ENCODE measurements around the gene DNAH6. TPM values are rescaled to one million over a fixed set of nuclear protein-coding genes. Genes with fewer than 3 reads are reported as not detected.

DNAH6 gene
- polyA plus RNA-seq, 3 donors from 2014 or later, result 0.07 TPM; not detected in 2

DNA sequence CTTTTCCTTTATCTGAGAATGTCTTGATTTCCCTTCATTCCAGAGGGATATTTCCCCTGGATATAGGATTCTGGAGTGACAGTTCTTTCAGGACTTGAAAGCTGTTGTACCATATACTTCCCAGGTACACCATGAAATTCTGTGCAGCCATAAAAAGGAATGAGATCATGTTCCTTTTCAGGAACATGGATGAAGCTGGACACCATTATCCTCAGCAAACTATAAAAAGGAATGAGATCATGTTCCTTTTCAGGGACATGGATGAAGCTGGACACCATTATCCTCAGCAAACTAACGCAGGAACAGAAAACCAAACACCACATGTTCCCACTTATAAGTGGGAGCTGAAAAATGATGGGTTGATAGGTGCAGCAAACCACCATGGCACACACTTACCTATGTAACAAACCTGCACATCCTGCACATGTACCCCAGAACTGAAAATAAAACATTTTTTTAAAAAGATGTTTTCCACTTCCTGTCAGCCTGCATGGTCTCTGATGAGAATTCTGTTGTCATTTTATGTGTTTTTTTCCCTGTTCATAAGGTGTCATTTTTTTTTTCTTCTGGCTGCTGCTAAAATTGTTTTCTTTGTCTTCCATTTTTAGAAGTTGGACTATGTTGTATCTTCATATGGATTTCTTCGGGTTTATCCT lies 133.3 kb downstream of the DNAH6 start:
- Mint-ChIP-seq H3K27me3 (ENCODE audit: low read depth in 3 of 3) (peaks cover 0 to 2% (median 0%) of the 10 kb centered on the region in 3 donors), H3K36me3 (peaks cover 0 to 3% (median 2%) of the 10 kb centered on the region in 3 donors), H3K27ac (peak overlapping the region; percentile 17 to 63 (median 36)), H3K9me3 (no peaks in the 10 kb centered on the region), H3K4me1 (peaks cover 56 to 64% of the 10 kb centered on the region in 2 donors), H3K4me3 (peak overlapping the region in 4 of 5 donors; percentile 9 to 67 (median 29))
- DNase-seq, result no peak

DNA sequence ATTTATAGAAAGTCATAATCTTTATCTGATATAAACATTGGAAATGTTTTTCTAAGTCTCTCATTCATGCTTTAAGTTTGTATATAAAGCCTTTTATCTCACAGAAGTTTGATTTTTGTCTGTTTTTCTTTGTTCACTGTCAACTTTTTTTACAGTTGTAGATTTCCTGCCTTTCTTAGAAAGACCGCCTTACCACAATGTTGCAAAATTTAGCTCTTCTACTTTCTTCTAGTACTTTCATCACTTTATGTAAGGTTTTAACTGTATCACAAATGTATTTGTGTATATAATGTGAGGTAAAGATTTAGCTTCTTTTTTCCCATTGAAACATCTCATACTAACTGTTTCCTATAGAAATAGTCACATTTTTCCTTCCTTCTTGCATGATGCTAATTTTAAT lies 136.1 kb downstream of the DNAH6 start:
- no peaks in the 10 kb centered on the region for H3K36me3 Mint-ChIP-seq
- peaks cover 0 to 5% (median 0%) of the 10 kb centered on the region in 6 donors for H3K9me3 Mint-ChIP-seq
- H3K27ac Mint-ChIP-seq, result peak overlapping the region in 3 of 6 donors; percentile 6 to 59 (median 18)
- no peak for DNase-seq
- peaks cover 0 to 3% (median 2%) of the 10 kb centered on the region in 3 donors for H3K27me3 Mint-ChIP-seq (ENCODE audit: low read depth in 3 of 3)
- H3K4me1 Mint-ChIP-seq, result peaks cover 69 to 75% of the 10 kb centered on the region in 2 donors
- H3K4me3 Mint-ChIP-seq, result peak overlapping the region; percentile 52 to 80 (median 76)

DNA sequence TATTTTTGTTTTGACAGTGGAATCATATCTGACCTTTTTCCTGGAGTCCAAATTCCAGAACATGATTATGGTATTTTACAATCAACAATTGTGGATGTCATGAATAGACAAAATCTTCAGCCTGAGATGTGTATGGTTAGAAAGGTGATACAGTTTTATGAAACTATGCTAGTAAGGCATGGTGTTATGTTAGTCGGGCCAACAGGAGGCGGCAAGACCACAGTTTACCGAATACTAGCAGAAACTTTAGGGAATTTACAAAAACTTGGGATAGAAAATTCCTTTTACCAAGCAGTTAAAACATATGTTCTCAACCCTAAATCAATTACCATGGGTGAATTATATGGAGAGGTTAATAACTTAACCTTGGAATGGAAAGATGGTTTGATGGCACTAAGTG lies 137.0 kb downstream of the DNAH6 start:
- H3K4me1 Mint-ChIP-seq, result peaks cover 69 to 70% of the 10 kb centered on the region in 2 donors
- peak overlapping the region in 4 of 5 donors; percentile 11 to 68 (median 34) for H3K4me3 Mint-ChIP-seq
- no peak for DNase-seq
- peaks cover 0 to 8% (median 0%) of the 10 kb centered on the region in 6 donors for H3K9me3 Mint-ChIP-seq
- H3K36me3 Mint-ChIP-seq, result no peaks in the 10 kb centered on the region
- H3K27ac Mint-ChIP-seq, result peak overlapping the region in 2 of 6 donors; percentile 31 to 36
- H3K27me3 Mint-ChIP-seq (ENCODE audit: low read depth in 3 of 3), result peaks cover 0 to 3% (median 2%) of the 10 kb centered on the region in 3 donors

DNA sequence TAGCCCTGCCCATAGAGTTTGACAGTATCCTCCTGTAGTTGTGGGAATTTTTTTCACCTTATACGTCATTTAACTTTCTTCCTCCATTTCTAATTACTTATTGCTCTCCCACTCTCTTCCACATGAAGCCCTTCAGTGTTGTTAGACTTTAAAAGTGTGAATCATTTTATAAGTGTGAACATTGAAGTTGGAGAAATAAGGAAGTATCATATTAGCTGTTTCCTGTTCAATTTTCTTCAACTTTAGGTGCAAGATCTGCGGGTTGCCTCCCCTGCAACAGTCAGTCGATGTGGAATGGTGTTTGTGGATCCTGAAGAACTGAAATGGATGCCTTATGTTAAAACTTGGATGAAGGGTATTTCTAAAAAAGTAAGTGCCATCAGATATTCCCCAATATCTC lies 138.1 kb downstream of the DNAH6 start:
- Mint-ChIP-seq H3K27ac (peak overlapping the region; percentile 25 to 75 (median 57)), H3K4me3 (peak overlapping the region; percentile 33 to 71 (median 69)), H3K4me1 (peaks cover 62 to 64% of the 10 kb centered on the region in 2 donors), H3K9me3 (peaks cover 0 to 8% (median 0%) of the 10 kb centered on the region in 6 donors), H3K36me3 (no peaks in the 10 kb centered on the region), H3K27me3 (ENCODE audit: low read depth in 3 of 3) (peaks cover 0 to 3% (median 2%) of the 10 kb centered on the region in 3 donors)
- DNase-seq, result peak in 2 of 3 donors; percentile 7 to 14

DNA sequence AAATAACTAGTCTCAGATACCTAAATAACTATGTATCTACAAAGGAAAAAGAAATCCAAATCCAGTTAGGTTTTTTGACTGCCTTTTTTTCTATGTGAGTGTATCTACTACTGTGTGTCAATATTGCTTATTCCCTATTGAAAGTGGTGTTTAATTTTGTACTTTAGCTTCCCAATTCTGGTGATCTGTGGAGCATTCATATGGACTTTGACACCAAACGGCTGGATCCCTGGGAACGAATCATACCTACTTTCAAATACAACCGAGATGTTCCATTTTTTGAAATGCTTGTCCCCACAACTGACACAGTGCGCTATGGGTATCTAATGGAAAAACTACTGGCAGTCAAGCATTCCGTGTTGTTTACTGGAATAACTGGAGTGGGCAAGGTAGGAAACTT lies 152.8 kb downstream of the DNAH6 start:
- Mint-ChIP-seq H3K9me3 (peaks cover 0 to 2% (median 0%) of the 10 kb centered on the region in 6 donors), H3K4me3 (no peak overlapping the region), H3K4me1 (peaks cover 0 to 6% of the 10 kb centered on the region in 2 donors), H3K27me3 (ENCODE audit: low read depth in 3 of 3) (peaks cover 0 to 6% (median 3%) of the 10 kb centered on the region in 3 donors), H3K36me3 (no peaks in the 10 kb centered on the region), H3K27ac (no peak overlapping the region)
- DNase-seq, result no peak

DNA sequence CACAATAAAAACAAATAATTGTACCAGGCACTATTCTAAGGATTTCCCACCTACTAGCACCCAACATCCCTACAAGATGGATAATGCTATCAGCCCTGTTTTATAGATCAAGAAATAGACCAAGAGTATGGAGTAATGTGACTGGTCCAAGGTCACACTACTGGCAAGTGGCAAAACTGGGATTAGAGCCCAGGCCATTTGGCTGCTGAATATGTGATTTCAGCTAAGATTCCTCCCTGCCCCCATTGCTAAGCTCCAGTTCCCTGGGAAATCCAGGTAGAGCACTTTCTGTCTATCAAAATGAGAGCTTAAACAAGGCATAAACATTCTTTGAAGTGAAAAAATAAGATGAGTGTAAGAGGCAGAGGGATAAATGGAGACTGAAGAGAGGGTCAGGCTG lies 157.8 kb downstream of the DNAH6 start:
- Mint-ChIP-seq H3K9me3 (no peaks in the 10 kb centered on the region), H3K27me3 (ENCODE audit: low read depth in 3 of 3) (peaks cover 0 to 4% (median 3%) of the 10 kb centered on the region in 3 donors), H3K27ac (no peak overlapping the region), H3K36me3 (no peaks in the 10 kb centered on the region), H3K4me3 (no peak overlapping the region), H3K4me1 (peaks cover 2 to 6% of the 10 kb centered on the region in 2 donors)
- no peak for DNase-seq

DNA sequence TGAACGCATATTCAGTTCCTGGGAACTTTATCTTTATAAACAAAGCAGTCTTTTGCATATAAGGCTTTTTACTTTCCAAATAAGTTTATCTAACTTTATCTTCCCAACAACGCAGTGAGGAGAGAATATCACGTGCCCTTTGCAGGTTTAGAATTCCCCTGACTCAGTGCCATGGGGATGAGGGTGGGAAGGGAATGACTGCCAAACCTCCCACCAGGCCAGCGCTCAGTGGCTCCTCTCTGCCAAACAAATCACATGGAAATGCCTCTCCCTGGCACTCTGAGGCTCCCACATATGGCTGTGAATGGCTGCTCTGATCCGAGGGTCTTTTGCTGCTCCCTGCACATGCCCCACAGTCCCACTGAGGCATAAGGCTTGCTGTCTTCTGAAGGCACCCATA lies 158.3 kb downstream of the DNAH6 start:
- no peaks in the 10 kb centered on the region for H3K9me3 Mint-ChIP-seq
- peaks cover 2 to 6% of the 10 kb centered on the region in 2 donors for H3K4me1 Mint-ChIP-seq
- H3K27me3 Mint-ChIP-seq (ENCODE audit: low read depth in 3 of 3), result peaks cover 0 to 4% (median 3%) of the 10 kb centered on the region in 3 donors
- no peaks in the 10 kb centered on the region for H3K36me3 Mint-ChIP-seq
- no peak overlapping the region for H3K4me3 Mint-ChIP-seq
- H3K27ac Mint-ChIP-seq, result no peak overlapping the region
- no peak for DNase-seq

DNA sequence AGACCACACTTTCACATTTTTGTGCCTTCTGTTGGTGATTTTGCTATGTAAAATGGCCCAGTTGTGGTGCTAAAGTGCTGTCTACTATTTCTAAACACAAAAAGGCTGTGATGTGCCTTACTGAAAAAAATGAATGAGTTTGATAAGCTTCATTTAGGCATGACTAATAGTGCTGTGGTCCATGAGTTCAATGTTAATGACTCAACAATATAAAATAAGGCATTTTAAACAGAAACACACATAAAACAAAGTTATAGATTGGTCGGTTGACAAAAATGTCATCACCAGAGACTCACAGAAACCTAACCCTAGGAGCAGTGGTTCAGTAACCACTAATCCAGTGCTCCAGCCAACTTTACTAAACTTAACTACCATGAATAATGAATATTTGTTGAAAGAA lies 160.0 kb downstream of the DNAH6 start:
- Mint-ChIP-seq H3K9me3 (no peaks in the 10 kb centered on the region), H3K27ac (no peak overlapping the region), H3K27me3 (ENCODE audit: low read depth in 3 of 3) (peaks cover 0 to 4% (median 3%) of the 10 kb centered on the region in 3 donors), H3K4me1 (peaks cover 2 to 6% of the 10 kb centered on the region in 2 donors), H3K4me3 (no peak overlapping the region), H3K36me3 (peaks cover 0 to 3% (median 0%) of the 10 kb centered on the region in 3 donors)
- DNase-seq, result no peak

DNA sequence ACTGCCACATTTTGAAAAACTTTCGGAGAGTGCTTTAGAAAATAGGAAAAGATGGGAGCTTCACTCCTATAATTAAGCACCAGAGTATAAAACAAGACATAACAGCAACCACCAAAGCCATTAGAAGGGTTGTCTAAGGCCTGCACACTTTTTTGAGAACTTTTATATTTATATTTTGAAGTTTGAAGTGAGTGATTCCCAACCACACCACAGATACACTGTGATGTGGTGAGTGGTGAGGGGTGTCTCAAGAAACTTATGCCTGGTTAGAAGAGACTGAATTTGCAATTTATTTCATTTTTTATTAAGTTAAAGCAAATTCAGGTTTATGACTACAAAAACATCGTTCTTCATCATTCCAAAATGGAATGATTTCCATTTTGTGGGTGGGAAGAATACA lies 161.9 kb downstream of the DNAH6 start:
- no peak for DNase-seq
- Mint-ChIP-seq H3K4me3 (no peak overlapping the region), H3K9me3 (peaks cover 0 to 2% (median 0%) of the 10 kb centered on the region in 6 donors), H3K27ac (no peak overlapping the region), H3K4me1 (peaks cover 2 to 6% of the 10 kb centered on the region in 2 donors), H3K27me3 (ENCODE audit: low read depth in 3 of 3) (peaks cover 2 to 4% (median 2%) of the 10 kb centered on the region in 3 donors), H3K36me3 (peaks cover 0 to 18% (median 0%) of the 10 kb centered on the region in 3 donors)

DNA sequence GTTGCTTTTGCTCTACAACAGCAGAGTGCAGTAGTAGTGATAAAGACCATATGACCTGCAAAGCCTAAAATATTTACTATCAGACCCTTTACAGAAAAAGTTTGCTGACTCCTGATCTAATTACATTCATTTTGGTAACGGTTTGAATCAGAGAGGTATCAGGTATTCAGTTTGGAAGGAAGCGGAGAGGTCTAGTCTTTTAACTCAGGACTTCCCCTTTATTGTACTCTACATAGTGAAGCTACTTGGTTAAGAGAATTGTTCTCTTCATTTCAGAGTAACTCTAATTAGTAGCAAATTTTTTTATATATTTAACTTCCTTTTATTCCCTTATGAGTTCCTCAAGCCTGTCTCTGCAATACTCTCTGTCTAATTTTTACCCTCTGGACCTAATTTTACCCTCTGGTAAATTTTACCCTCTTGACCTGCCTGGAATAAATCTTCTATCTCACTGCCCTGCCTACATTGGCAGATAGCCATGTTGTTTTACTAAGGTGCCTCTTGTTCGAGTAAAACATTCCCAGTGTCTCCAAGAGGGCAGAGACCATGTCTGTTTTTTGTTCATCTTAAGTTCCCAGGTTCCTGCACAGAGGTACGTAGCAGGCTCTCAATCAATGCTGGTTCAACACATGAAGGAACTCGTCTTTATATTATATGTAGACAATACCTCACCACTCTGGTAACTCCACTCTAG lies 170.6 kb downstream of the DNAH6 start:
- H3K4me1 Mint-ChIP-seq, result peaks cover 5 to 6% of the 10 kb centered on the region in 2 donors
- peaks cover 0 to 9% (median 6%) of the 10 kb centered on the region in 3 donors for H3K36me3 Mint-ChIP-seq
- no peak overlapping the region for H3K4me3 Mint-ChIP-seq
- H3K9me3 Mint-ChIP-seq, result peaks cover 0 to 1% (median 0%) of the 10 kb centered on the region in 6 donors
- DNase-seq, result no peak
- no peak overlapping the region for H3K27ac Mint-ChIP-seq
- H3K27me3 Mint-ChIP-seq (ENCODE audit: low read depth in 3 of 3), result peaks cover 2 to 3% (median 2%) of the 10 kb centered on the region in 3 donors

DNA sequence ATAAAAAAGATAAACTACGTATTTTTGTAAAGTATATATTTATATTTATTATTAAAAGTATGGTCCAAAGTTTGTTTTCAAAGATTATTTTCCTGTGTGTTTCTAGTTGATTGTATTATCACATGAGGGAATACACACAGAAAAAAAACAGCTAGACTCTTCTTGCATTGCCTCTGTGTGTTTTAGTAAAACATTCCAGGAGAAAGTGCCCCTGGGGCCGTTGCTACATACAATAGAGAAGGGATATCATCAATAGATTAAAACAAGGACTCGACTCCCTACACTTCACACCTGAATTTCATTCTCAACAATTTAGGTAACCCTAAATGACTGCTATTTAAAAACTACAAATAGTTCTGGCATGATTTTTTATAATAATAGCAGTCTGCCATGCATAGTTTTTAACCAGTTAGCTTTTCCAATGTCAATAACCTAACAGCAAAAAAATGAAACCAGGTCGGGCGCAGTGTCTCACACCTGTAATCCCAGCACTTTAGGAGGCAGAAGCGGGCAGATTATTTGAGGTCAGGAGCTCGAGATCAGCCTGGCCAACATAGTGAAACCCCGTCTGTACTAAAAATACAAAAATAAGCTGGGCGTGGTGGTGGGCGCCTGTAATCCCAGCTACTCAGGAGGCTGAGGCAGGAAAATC lies 171.3 kb downstream of the DNAH6 start:
- peaks cover 6% of the 10 kb centered on the region in 2 donors for H3K4me1 Mint-ChIP-seq
- peaks cover 0 to 1% (median 0%) of the 10 kb centered on the region in 6 donors for H3K9me3 Mint-ChIP-seq
- DNase-seq, result no peak
- H3K27ac Mint-ChIP-seq, result no peak overlapping the region
- H3K4me3 Mint-ChIP-seq, result no peak overlapping the region
- H3K27me3 Mint-ChIP-seq (ENCODE audit: low read depth in 3 of 3), result peaks cover 0 to 3% (median 0%) of the 10 kb centered on the region in 3 donors
- H3K36me3 Mint-ChIP-seq, result peaks cover 0 to 6% (median 5%) of the 10 kb centered on the region in 3 donors

DNA sequence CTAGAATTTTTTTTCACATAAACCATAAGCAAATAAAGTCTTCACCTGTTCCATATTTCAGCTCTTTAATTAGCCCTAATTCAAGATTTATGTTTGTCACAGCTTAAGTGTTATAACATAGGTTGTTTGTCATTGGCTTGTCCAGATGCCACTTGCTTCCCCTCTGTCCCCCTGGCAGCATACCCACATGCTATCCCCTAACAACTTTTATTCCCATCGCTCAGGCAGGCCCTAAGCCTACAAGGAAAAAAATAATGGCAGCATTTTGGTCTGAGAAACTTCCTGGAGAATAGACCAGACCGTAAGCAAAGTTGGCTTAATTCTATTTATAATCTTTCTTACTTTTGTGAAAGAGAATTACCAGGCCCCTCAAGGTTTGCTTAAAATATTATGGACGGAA lies 173.9 kb downstream of the DNAH6 start:
- peaks cover 25 to 32% of the 10 kb centered on the region in 2 donors for H3K4me1 Mint-ChIP-seq
- H3K27me3 Mint-ChIP-seq (ENCODE audit: low read depth in 3 of 3), result peaks cover 0 to 3% (median 1%) of the 10 kb centered on the region in 3 donors
- H3K4me3 Mint-ChIP-seq, result no peak overlapping the region

DNA sequence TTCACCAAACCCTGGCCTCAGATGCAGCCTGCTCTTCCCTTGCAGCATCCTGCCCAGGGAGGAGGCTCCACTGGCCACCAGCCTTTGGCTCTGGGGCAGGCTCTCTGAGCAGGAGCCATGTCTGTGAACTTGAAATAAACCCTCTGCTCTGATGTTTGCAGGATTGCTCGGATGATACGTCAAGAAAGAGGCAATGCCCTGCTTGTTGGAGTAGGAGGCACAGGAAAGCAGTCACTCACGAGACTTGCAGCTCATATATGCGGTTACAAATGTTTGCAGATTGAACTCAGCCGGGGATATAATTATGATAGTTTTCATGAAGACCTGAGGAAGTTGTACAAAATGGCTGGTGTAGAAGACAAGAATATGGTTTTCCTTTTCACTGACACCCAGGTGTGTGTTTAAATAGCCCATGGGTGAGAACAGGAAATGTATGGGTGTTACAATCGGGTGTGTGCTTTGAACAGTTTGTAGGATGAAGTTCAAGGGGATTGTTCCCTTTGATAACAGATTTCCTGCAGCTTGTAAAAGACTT lies 177.9 kb downstream of the DNAH6 start:
- H3K4me1 Mint-ChIP-seq, result peaks cover 22 to 33% of the 10 kb centered on the region in 2 donors
- H3K9me3 Mint-ChIP-seq, result peaks cover 0 to 1% (median 0%) of the 10 kb centered on the region in 6 donors
- peaks cover 0 to 3% (median 1%) of the 10 kb centered on the region in 3 donors for H3K27me3 Mint-ChIP-seq (ENCODE audit: low read depth in 3 of 3)
- peak overlapping the region; percentile 9 to 86 (median 36) for H3K27ac Mint-ChIP-seq
- peak overlapping the region; percentile 33 to 69 (median 45) for H3K4me3 Mint-ChIP-seq
- peaks cover 0 to 6% (median 0%) of the 10 kb centered on the region in 3 donors for H3K36me3 Mint-ChIP-seq
- DNase-seq, result peak; percentile 24 to 37 (median 27)

More for the DNA sequence above, 173.9 kb downstream of the DNAH6 start:
- H3K36me3 Mint-ChIP-seq, result peaks cover 0 to 6% (median 0%) of the 10 kb centered on the region in 3 donors
- DNase-seq, result no peak
- H3K9me3 Mint-ChIP-seq, result peaks cover 0 to 1% (median 0%) of the 10 kb centered on the region in 6 donors
- no peak overlapping the region for H3K27ac Mint-ChIP-seq

Measured in immature natural killer cell (primary cell).